Activated naive CD4-positive, alpha-beta T cell treated with anti-CD3 and anti-CD28 coated beads, Interleukin-2, amount 50 U/mL, for 24 hours (primary cell): ENCODE data around the gene THBS3.

ENCODE experiments used
- H3K27ac Mint-ChIP-seq: one replicate; pipeline ENCODE4 v1.8.0; 2021; ENCODE audit warnings: mild to moderate bottlenecking, mixed read lengths
- H3K27me3 Mint-ChIP-seq: one replicate; pipeline ENCODE4 v1.8.0; 2021; ENCODE audit warnings: mixed read lengths
- H3K36me3 Mint-ChIP-seq: one replicate; pipeline ENCODE4 v1.8.0; 2021; ENCODE audit warnings: mixed read lengths
- H3K4me1 Mint-ChIP-seq: one replicate; pipeline ENCODE4 v1.8.0; 2021; ENCODE audit warnings: mixed read lengths
- H3K4me3 Mint-ChIP-seq: one replicate; pipeline ENCODE4 v1.8.0; 2021; ENCODE audit warnings: mild to moderate bottlenecking, mixed read lengths
- H3K9me3 Mint-ChIP-seq: one replicate; pipeline ENCODE4 v1.8.0; 2021; ENCODE audit warnings: mixed read lengths

The THBS3 gene

GRCh38 chr1:155188268-155188667 is 19.4 kb downstream of the THBS3 start:
- Mint-ChIP-seq H3K27ac (peak overlapping the region; percentile 80), H3K27me3 (no peaks in the 10 kb centered on the region), H3K4me3 (no peak overlapping the region), H3K9me3 (no peaks in the 10 kb centered on the region), H3K4me1 (peaks cover 17% of the 10 kb centered on the region), H3K36me3 (peaks cover 3% of the 10 kb centered on the region)

DNA sequence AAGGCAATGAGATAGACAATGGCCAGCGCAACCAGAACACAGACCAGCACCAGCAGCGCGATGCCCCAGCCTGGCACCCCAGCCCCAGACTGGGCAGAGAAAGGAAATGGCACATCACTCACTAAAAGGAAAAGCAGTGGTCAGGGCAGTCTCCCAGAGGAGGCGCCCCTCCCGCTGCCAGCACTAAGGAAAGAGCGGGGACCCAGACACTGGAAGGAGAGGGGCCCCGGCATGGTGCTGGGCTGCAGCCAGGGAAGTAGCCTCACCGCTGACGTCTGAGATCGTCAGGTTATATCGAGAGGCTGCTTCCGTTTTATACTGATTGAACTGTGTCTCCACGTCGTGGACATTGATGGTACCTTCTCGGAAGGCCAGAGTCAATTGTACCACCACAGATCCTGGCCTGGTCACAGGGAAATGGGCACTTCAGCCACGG is 20.2 kb downstream of the THBS3 start:
- Mint-ChIP-seq H3K27ac (no peak overlapping the region), H3K4me1 (peaks cover 12% of the 10 kb centered on the region), H3K27me3 (no peaks in the 10 kb centered on the region), H3K36me3 (peaks cover 4% of the 10 kb centered on the region), H3K9me3 (no peaks in the 10 kb centered on the region), H3K4me3 (no peak overlapping the region)

GRCh38 chr1:155186794-155187455 is 20.8 kb downstream of the THBS3 start:
- no peak overlapping the region for H3K27ac Mint-ChIP-seq
- H3K4me1 Mint-ChIP-seq, result peaks cover 7% of the 10 kb centered on the region
- H3K36me3 Mint-ChIP-seq, result peaks cover 4% of the 10 kb centered on the region
- H3K9me3 Mint-ChIP-seq, result no peaks in the 10 kb centered on the region
- H3K27me3 Mint-ChIP-seq, result no peaks in the 10 kb centered on the region
- H3K4me3 Mint-ChIP-seq, result no peak overlapping the region

DNA sequence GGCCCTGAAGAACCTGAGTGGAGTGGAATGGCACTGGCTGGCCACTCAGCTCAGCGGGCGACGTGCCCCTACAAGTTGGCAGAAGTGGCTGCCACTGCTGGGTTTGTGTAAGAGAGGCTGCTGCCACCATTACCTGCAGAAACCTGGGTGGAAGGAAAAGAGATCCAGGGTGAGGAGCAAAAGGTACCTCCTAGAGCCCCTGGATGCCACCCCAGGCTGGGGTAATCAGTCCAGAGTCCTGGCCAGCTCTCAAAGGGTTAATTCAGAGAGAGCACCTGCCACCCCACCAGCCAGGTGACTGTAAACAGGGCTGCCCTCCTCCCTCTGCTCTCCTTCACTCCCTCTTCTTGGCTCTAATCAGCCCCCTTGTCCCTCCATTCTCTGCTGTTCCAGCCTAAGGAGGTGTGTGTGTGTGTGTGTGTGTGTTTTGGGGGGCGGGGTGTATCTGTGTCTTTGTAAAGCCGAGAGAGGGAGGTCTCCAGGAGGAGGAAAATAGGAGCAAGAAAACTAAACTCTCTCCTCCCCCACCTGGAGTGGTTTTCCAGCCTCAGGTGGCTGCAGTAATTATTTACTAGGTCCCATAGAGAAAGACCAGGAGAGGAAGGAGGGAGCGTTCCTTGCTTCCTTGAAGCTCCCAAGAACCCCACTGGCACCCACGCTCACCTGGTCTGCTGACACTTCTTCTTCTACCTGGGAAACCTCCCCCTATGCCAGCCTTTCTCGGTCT is 21.5 kb downstream of the THBS3 start:
- Mint-ChIP-seq H3K4me1 (peaks cover 5% of the 10 kb centered on the region), H3K9me3 (no peaks in the 10 kb centered on the region), H3K36me3 (peaks cover 4% of the 10 kb centered on the region), H3K4me3 (no peak overlapping the region), H3K27me3 (no peaks in the 10 kb centered on the region), H3K27ac (no peak overlapping the region)

GRCh38 chr1:155185783-155186066 is 22.0 kb downstream of the THBS3 start:
- Mint-ChIP-seq H3K27ac (no peak overlapping the region), H3K27me3 (no peaks in the 10 kb centered on the region), H3K4me1 (peaks cover 5% of the 10 kb centered on the region), H3K4me3 (no peak overlapping the region), H3K9me3 (no peaks in the 10 kb centered on the region), H3K36me3 (peaks cover 4% of the 10 kb centered on the region)

DNA sequence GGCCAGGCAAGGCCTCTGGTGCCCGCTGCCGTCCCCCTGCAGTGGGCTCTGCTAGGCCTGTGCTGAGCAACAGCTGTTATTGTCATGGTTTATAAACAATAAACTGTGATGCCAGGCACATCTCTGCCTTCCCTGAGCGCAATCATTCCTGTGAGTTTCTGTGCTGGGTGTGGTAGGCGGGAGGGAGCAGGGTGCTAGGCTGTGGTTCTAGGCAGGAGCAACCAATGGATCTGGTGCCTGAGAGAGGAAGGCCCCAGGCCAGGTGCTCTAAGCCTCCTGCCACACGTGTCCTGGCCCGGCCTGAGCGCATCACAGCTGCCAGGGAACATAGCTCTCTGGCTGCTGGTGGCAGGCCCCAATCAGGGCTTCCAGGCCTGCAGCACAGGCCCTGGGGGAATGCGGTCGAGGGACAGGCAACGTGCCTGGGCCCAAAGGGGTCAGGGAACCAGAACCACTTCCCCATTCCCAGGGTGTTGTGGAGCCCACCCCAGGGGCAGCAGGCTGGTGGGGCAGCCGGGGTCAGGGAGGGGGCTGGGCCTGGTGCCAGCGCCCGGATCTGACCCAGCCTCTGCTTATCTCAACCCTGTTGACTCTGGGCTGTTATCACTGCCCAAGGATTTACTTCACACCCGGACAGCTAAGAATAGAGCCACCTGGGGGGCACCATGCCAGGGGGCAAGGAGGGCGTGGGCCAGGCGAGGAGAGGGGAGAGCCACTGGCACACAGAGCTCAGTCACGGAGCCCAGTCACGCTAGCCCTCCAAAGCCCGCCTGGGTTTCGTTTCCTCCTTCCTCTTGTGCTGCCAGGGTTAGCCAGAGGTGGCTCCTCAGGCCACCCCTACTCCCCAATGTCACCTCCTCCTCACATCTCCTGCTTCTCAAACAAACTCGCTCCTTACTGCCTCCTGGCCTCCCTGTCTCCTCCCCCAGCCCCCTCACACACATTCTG is 22.6 kb downstream of the THBS3 start:
- Mint-ChIP-seq H3K9me3 (no peaks in the 10 kb centered on the region), H3K27ac (no peak overlapping the region), H3K4me1 (peaks cover 5% of the 10 kb centered on the region), H3K4me3 (no peak overlapping the region), H3K27me3 (no peaks in the 10 kb centered on the region), H3K36me3 (peaks cover 4% of the 10 kb centered on the region)

GRCh38 chr1:155184351-155184811 is 23.3 kb downstream of the THBS3 start:
- no peaks in the 10 kb centered on the region for H3K9me3 Mint-ChIP-seq
- peaks cover 4% of the 10 kb centered on the region for H3K36me3 Mint-ChIP-seq
- no peaks in the 10 kb centered on the region for H3K27me3 Mint-ChIP-seq
- H3K4me3 Mint-ChIP-seq, result no peak overlapping the region
- H3K27ac Mint-ChIP-seq, result no peak overlapping the region
- H3K4me1 Mint-ChIP-seq, result peaks cover 5% of the 10 kb centered on the region

GRCh38 chr1:155183775-155184221 is 23.9 kb downstream of the THBS3 start:
- Mint-ChIP-seq H3K9me3 (no peaks in the 10 kb centered on the region), H3K27me3 (no peaks in the 10 kb centered on the region), H3K27ac (no peak overlapping the region), H3K4me1 (peaks cover 5% of the 10 kb centered on the region), H3K4me3 (no peak overlapping the region), H3K36me3 (peaks cover 7% of the 10 kb centered on the region)

DNA sequence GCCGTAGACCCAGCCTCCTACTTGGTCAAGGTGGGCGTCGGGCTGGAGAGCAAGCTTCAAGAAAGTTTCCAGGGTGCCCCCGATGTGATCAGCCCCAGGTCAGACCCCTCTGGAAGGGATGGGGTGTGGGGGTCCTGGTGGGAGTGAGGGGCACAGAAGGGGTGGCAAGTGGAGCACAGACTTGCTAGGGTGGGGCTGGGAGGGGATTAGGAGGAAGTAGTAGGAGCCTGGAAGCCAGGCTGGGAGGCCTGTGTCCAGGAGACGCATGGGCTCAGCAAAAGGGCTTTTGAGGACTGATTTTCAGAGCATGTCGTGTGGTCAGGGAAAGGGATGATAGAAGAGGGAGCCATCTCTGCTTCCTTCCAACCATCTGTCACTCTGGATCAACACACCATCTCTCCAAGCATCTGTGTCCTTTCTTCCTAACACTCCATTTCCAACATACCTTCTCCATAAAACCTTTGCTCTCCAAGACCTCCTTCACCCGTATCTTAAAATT is 25.6 kb downstream of the THBS3 start:
- Mint-ChIP-seq H3K27ac (peak overlapping the region; percentile 35), H3K4me3 (no peak overlapping the region), H3K4me1 (no peaks in the 10 kb centered on the region), H3K9me3 (no peaks in the 10 kb centered on the region), H3K27me3 (no peaks in the 10 kb centered on the region), H3K36me3 (peaks cover 8% of the 10 kb centered on the region)

- Mint-ChIP-seq H3K27me3 (no peaks in the 10 kb centered on the region), H3K4me1 (peaks cover 5% of the 10 kb centered on the region), H3K36me3 (peaks cover 8% of the 10 kb centered on the region), H3K4me3 (no peak overlapping the region), H3K27ac (no peak overlapping the region), H3K9me3 (no peaks in the 10 kb centered on the region)
Observed at GRCh38 chr1:155181371-155182051, 26.2 kb downstream of the THBS3 start.

DNA sequence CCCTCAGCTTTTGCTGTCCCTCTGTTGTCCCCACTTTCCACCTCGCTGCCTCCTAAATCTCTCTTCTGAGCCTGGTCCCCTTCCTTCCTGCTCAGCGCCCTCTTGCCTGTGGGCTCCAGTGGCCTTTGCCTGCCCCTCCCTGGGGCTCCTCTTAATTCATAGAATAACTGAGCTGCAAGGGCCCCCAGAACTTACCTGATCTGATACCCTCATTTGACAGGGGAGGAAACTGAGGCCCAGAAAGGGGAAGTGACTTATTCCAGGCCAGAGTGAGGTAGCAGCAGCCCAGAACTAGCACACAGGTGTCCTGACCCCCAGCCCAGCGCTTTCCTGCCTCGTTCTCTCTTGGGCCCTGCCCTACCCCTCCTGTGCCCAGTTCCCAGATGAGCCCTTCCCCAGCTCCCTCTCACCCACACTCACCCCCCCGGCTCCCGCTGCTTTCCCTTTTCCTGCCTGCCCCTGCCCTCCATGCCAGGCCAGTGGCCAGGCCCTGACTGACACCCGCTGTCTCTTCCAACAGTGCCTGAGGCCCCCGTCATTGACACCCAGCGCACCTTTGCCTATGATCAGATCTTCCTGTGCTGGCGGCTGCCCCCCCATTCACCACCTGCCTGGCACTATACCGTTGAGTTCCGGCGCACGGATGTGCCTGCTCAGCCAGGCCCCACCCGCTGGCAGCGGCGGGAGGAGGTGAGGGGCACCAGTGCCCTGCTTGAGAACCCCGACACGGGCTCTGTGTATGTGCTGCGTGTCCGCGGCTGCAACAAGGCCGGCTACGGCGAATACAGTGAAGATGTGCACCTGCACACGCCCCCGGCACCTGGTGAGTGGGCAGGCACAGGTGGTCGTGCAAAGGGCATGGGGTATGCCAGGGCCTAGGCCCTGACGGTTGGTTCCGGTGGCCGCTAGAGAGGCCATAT is 28.3 kb downstream of the THBS3 start:
- no peak overlapping the region for H3K4me3 Mint-ChIP-seq
- no peaks in the 10 kb centered on the region for H3K27me3 Mint-ChIP-seq
- H3K36me3 Mint-ChIP-seq, result peaks cover 8% of the 10 kb centered on the region
- H3K4me1 Mint-ChIP-seq, result peaks cover 15% of the 10 kb centered on the region
- H3K27ac Mint-ChIP-seq, result no peak overlapping the region
- H3K9me3 Mint-ChIP-seq, result no peaks in the 10 kb centered on the region

GRCh38 chr1:155178441-155179111 is 29.1 kb downstream of the THBS3 start:
- Mint-ChIP-seq H3K4me3 (no peak overlapping the region), H3K27ac (no peak overlapping the region), H3K4me1 (peaks cover 22% of the 10 kb centered on the region), H3K9me3 (no peaks in the 10 kb centered on the region), H3K36me3 (peaks cover 7% of the 10 kb centered on the region), H3K27me3 (no peaks in the 10 kb centered on the region)

GRCh38 chr1:155177918-155178281 is 29.8 kb downstream of the THBS3 start:
- Mint-ChIP-seq H3K4me1 (peaks cover 28% of the 10 kb centered on the region), H3K4me3 (no peak overlapping the region), H3K27me3 (no peaks in the 10 kb centered on the region), H3K9me3 (no peaks in the 10 kb centered on the region), H3K27ac (no peak overlapping the region), H3K36me3 (peaks cover 3% of the 10 kb centered on the region)
